ENCODE results near the gene GP2.

- TF ChIP-seq POLR2AphosphoS5 (IDR thresholded peaks at IDR 0.05) (no peak), CTCF (IDR thresholded peaks at IDR 0.05) (no peak)
Measured at GRCh38 chr16:20310421-20311395, 16.6 kb downstream of the GP2 start.
